Endothelial cell of umbilical vein (primary cell): ENCODE results near the gene FGA.

Experiments
- CTCF ChIP-seq, 2 donors: IDR thresholded peaks; 1 replicate in 1 of 2; 2 replicates in 1 of 2; pipeline ENCODE4 v1.5.1; 2011; ENCODE audit warnings: low read length in 2 of 2, mild to moderate bottlenecking in 2 of 2, moderate library complexity in 2 of 2, control low read depth in 1 of 2, inconsistent platforms in 1 of 2, low read depth in 1 of 2; ENCODE audit not compliant: insufficient read depth in 1 of 2; ENCODE audit errors: extremely low read depth in 1 of 2
- EZH2 ChIP-seq: IDR thresholded peaks from 2 replicates; pipeline ENCODE4 v1.6.1; 2012; ENCODE audit warnings: borderline replicate concordance, low read depth, mild to moderate bottlenecking, moderate library complexity, low read length, inconsistent platforms; ENCODE audit not compliant: severe bottlenecking
- GATA2 ChIP-seq: IDR thresholded peaks from 2 replicates; pipeline ENCODE4 v1.7.0; 2011; ENCODE audit warnings: low read depth, mild to moderate bottlenecking, moderate library complexity, mixed read lengths, low read length; ENCODE audit not compliant: insufficient read length, insufficient read depth
- JUN ChIP-seq: IDR thresholded peaks from 2 replicates; pipeline ENCODE4 v1.6.1; 2011; ENCODE audit warnings: borderline replicate concordance, low read depth; ENCODE audit not compliant: insufficient read length, insufficient read depth
- MAX ChIP-seq: IDR thresholded peaks from 2 replicates; pipeline ENCODE4 v1.6.1; 2011; ENCODE audit not compliant: insufficient read depth, insufficient read length
- MYC ChIP-seq: IDR thresholded peaks from one replicate; pipeline ENCODE4 v1.6.1; 2011; ENCODE audit warnings: mild to moderate bottlenecking, low read depth, low read length
- POLR2A ChIP-seq: IDR thresholded peaks from 2 replicates; pipeline ENCODE4 v1.6.1; 2012; ENCODE audit warnings: low read depth, mild to moderate bottlenecking, control low read depth, low read length
- POLR2AphosphoS5 ChIP-seq: IDR thresholded peaks from 2 replicates; pipeline ENCODE4 v1.6.1; 2012; ENCODE audit warnings: low read depth, mild to moderate bottlenecking, control low read depth, low read length, moderate library complexity; ENCODE audit not compliant: insufficient read depth

- TF ChIP-seq CTCF (IDR thresholded peaks at IDR 0.05; ENCODE audit: extremely low read depth in 1 of 2, insufficient read depth in 1 of 2, low read depth in 1 of 2, low read length in 2 of 2) (no peak), POLR2A (no peak), EZH2 (no peak), POLR2AphosphoS5 (no peak), MAX (no peak), JUN (no peak), GATA2 (no peak), MYC (no peak)
These were observed 6.3 kb downstream of the FGA start for GRCh38 chr4:154584259-154584658.
